RWPE1 (cell line): ENCODE measurements around the gene TCF7L1.

Experiments
- CTCF ChIA-PET: fragments of 350-600 bp; sonication (Branson Sonifier 250); formaldehyde crosslinking; extraction: SDS; loops from one replicate; lab custom pipeline; 2021; lab: Yijun Ruan, JAX
- POLR2A ChIA-PET: fragments of 400-600 bp; formaldehyde crosslinking; extraction: SDS; loops from one replicate; lab custom pipeline; 2020; ENCODE audit warnings: antibody characterized with exemption; ENCODE audit not compliant: low non-redundant PET; lab: Yijun Ruan, JAX
- DNase-seq: peaks from one replicate; pipeline ENCODE4 v3.0.0; 2012; ENCODE audit warnings: low spot score
- H3K27ac ChIP-seq: fragments of 450-650 bp; 2 replicates; pipeline ENCODE4 v1.5.1; 2017
- CTCF ChIP-seq: fragments of 450-650 bp; conservative IDR thresholded peaks from 2 replicates; pipeline ENCODE4 v1.5.1; 2017; ENCODE audit warnings: low read depth, mild to moderate bottlenecking

The TCF7L1 gene

GRCh38 chr2:85238607-85239006 lies 105.4 kb downstream of the TCF7L1 start:
- peak overlapping the region; percentile 69 for H3K27ac ChIP-seq
- TF ChIP-seq CTCF: no peak
- no peak for DNase-seq
- ChIA-PET CTCF (no interaction called here), POLR2A (no interaction called here)

GRCh38 chr2:85239102-85239501 lies 105.9 kb downstream of the TCF7L1 start:
- POLR2A ChIA-PET: no interaction called here
- TF ChIP-seq CTCF: no peak
- DNase-seq: no peak
- H3K27ac ChIP-seq: no peak overlapping the region
- CTCF ChIA-PET: no interaction called here

GRCh38 chr2:85240055-85240454 lies 106.9 kb downstream of the TCF7L1 start:
- ChIA-PET POLR2A (no interaction called here), CTCF (no interaction called here)
- peak overlapping the region; percentile 21; the same call in 1 of the 2 replicates for H3K27ac ChIP-seq
- no peak for TF ChIP-seq CTCF
- DNase-seq: no peak

- DNase-seq: no peak
- TF ChIP-seq CTCF: no peak
- no peak overlapping the region; the same call in 1 of the 2 replicates for H3K27ac ChIP-seq
- POLR2A ChIA-PET: no interaction called here
- CTCF ChIA-PET: no interaction called here
Measured at GRCh38 chr2:85242321-85242720, 109.1 kb downstream of the TCF7L1 start.

- no peak overlapping the region for H3K27ac ChIP-seq
- no peak for TF ChIP-seq CTCF
- POLR2A ChIA-PET: no interaction called here
- CTCF ChIA-PET: no interaction called here
- no peak for DNase-seq
Measured at GRCh38 chr2:85243101-85244072, 110.2 kb downstream of the TCF7L1 start.

GRCh38 chr2:85244828-85245227 lies 111.6 kb downstream of the TCF7L1 start:
- DNase-seq: no peak
- peak overlapping the region; percentile 32; the same call in 1 of the 2 replicates for H3K27ac ChIP-seq
- ChIA-PET CTCF (interaction anchor here (0.6 to 1.3 kb wide), 3 partner anchors 12 to 131 kb away, joined by 3 to 5 read pairs (median 3); no protein-coding TSS in a partner anchor), POLR2A (no interaction called here)
- no peak for TF ChIP-seq CTCF
